ENCODE data around the gene TGDS.

DNA sequence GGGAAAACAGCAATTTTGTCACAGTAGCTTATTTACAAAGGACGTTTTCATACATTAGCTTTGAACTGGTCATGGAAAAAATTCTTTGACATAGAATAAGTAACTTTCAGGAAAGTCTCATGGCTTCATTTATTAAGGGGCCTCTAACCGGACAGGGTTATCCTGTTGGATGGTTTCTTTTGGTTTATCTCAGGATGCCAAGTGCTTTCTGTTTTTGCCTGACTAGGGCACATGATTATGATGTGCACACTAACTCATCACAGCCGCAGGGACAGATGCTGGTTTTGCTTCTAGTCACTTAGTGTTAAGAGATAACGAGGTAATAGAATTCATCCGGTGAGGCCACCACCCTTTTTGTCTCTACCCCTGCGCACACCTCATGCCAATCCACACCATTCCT is 53.0 kb downstream of the TGDS start:
- no peak for TF ChIP-seq GTF2F1 (IDR thresholded peaks at IDR 0.05; ENCODE audit: borderline replicate concordance, low read depth, low read length)
- TF ChIP-seq, protein P1, sequence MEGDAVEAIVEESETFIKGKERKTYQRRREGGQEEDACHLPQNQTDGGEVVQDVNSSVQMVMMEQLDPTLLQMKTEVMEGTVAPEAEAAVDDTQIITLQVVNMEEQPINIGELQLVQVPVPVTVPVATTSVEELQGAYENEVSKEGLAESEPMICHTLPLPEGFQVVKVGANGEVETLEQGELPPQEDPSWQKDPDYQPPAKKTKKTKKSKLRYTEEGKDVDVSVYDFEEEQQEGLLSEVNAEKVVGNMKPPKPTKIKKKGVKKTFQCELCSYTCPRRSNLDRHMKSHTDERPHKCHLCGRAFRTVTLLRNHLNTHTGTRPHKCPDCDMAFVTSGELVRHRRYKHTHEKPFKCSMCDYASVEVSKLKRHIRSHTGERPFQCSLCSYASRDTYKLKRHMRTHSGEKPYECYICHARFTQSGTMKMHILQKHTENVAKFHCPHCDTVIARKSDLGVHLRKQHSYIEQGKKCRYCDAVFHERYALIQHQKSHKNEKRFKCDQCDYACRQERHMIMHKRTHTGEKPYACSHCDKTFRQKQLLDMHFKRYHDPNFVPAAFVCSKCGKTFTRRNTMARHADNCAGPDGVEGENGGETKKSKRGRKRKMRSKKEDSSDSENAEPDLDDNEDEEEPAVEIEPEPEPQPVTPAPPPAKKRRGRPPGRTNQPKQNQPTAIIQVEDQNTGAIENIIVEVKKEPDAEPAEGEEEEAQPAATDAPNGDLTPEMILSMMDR (IDR thresholded peaks at IDR 0.05; ENCODE audit: control extremely low read depth in 1 of 3, insufficient read depth in 1 of 3, low read depth in 1 of 3, low read length in 3 of 3): no peak
- no peak for TF ChIP-seq HDAC6 (IDR thresholded peaks at IDR 0.05; ENCODE audit: low read depth, low read length)

All from H1 (cell line).